ENCODE results near the gene PUS1.
"Not testable (repeated sequence)": the region's sequence is repeated elsewhere in the genome, so short reads cannot be mapped to it uniquely, and the experiment has no call there.

Gene PUS1

GRCh38 chr12:131982041-131982440 is 53.0 kb downstream of the PUS1 start:
- no peak overlapping the region for H3K4me3 ChIP-seq (ENCODE audit: low read depth, low read length)
- no peak for TF ChIP-seq CTCF (IDR thresholded peaks at IDR 0.05; ENCODE audit: low read depth, low read length)
- in situ Hi-C loops (cut with HindIII; ENCODE audit: low sequenced_read_pairs): no loop called here
- no peak for DNase-seq (ENCODE audit: low read depth, low spot score)

GRCh38 chr12:131983026-131983425 is 54.0 kb downstream of the PUS1 start:
- no peak for TF ChIP-seq CTCF (IDR thresholded peaks at IDR 0.05; ENCODE audit: low read depth, low read length)
- DNase-seq (ENCODE audit: low read depth, low spot score): no peak

GRCh38 chr12:131983554-131983953 is 54.5 kb downstream of the PUS1 start:
- no peak for TF ChIP-seq CTCF (IDR thresholded peaks at IDR 0.05; ENCODE audit: low read depth, low read length)
- in situ Hi-C loops (cut with HindIII; ENCODE audit: low sequenced_read_pairs): no loop called here

More at GRCh38 chr12:131983026-131983425, 54.0 kb downstream of the PUS1 start:
- in situ Hi-C loops (cut with HindIII; ENCODE audit: low sequenced_read_pairs): no loop called here
- H3K4me3 ChIP-seq (ENCODE audit: low read depth, low read length): no peak overlapping the region

GRCh38 chr12:131984334-131984733 is 55.3 kb downstream of the PUS1 start:
- no peak overlapping the region for H3K4me3 ChIP-seq (ENCODE audit: low read depth, low read length)
- in situ Hi-C loops (cut with HindIII; ENCODE audit: low sequenced_read_pairs): no loop called here
- DNase-seq (ENCODE audit: low read depth, low spot score): no peak
- no peak for TF ChIP-seq CTCF (IDR thresholded peaks at IDR 0.05; ENCODE audit: low read depth, low read length)

More at GRCh38 chr12:131983554-131983953, 54.5 kb downstream of the PUS1 start:
- no peak overlapping the region for H3K4me3 ChIP-seq (ENCODE audit: low read depth, low read length)
- no peak for DNase-seq (ENCODE audit: low read depth, low spot score)

- in situ Hi-C loops (cut with HindIII; ENCODE audit: low sequenced_read_pairs); DNase-seq (ENCODE audit: low read depth, low spot score); H3K4me3 ChIP-seq (ENCODE audit: low read depth, low read length): not testable (repeated sequence)
Observed at GRCh38 chr12:131985510-131985875, 56.4 kb downstream of the PUS1 start.

- H3K4me3 ChIP-seq (ENCODE audit: low read depth, low read length): no peak overlapping the region
- in situ Hi-C loops (cut with HindIII; ENCODE audit: low sequenced_read_pairs): no loop called here
- DNase-seq (ENCODE audit: low read depth, low spot score): no peak
- TF ChIP-seq CTCF (IDR thresholded peaks at IDR 0.05; ENCODE audit: low read depth, low read length): no peak
Observed at GRCh38 chr12:131986361-131986760, 57.3 kb downstream of the PUS1 start.

GRCh38 chr12:131986910-131987309 is 57.8 kb downstream of the PUS1 start:
- no peak for DNase-seq (ENCODE audit: low read depth, low spot score)
- H3K4me3 ChIP-seq (ENCODE audit: low read depth, low read length): no peak overlapping the region
- in situ Hi-C loops (cut with HindIII; ENCODE audit: low sequenced_read_pairs): no loop called here
- no peak for TF ChIP-seq CTCF (IDR thresholded peaks at IDR 0.05; ENCODE audit: low read depth, low read length)
